ENCODE measurements around the gene CPE.

Gene CPE

GRCh38 chr4:165364452-165365080, 14.2 kb upstream of the CPE start:
- Histone ChIP-seq H3K4me1 (ENCODE audit: control extremely low read depth in 1 of 4, control insufficient read depth in 4 of 4, insufficient read depth in 4 of 4, low read length in 3 of 4) (no peaks in the 10 kb centered on the region), H3K9me3 (ENCODE audit: control extremely low read depth in 1 of 5, control insufficient read depth in 4 of 5, insufficient read depth in 2 of 5, low read depth in 1 of 5, low read length in 4 of 5) (no peaks in the 10 kb centered on the region), H3K27me3 (replicated peaks in 2 of 5; ENCODE audit: control insufficient read depth in 4 of 5, insufficient read depth in 5 of 5, low read length in 4 of 5) (no peaks in the 10 kb centered on the region), H3K27ac (ENCODE audit: insufficient read depth in 1 of 2, low read depth in 1 of 2, low read length in 2 of 2, poor library complexity in 1 of 2, severe bottlenecking in 2 of 2) (no peak overlapping the region), H3K4me3 (ENCODE audit: control insufficient read depth in 1 of 7, extremely low read depth in 1 of 7, insufficient read depth in 4 of 7, low read depth in 2 of 7, low read length in 6 of 7) (no peak overlapping the region), H3K36me3 (ENCODE audit: control insufficient read depth in 4 of 4, insufficient read depth in 4 of 4, low read length in 3 of 4) (no peaks in the 10 kb centered on the region)
- ChIA-PET CTCF (no interaction called here), POLR2A (no interaction called here)
- DNase-seq: no peak
- 93% methylated on average over 2 of the region's 2 CpGs for WGBS (ENCODE audit: insufficient coverage)

- Histone ChIP-seq H3K4me1 (ENCODE audit: control extremely low read depth in 1 of 4, control insufficient read depth in 4 of 4, insufficient read depth in 4 of 4, low read length in 3 of 4) (no peaks in the 10 kb centered on the region), H3K9me3 (ENCODE audit: control extremely low read depth in 1 of 5, control insufficient read depth in 4 of 5, insufficient read depth in 2 of 5, low read depth in 1 of 5, low read length in 4 of 5) (no peaks in the 10 kb centered on the region), H3K4me3 (ENCODE audit: control insufficient read depth in 1 of 7, extremely low read depth in 1 of 7, insufficient read depth in 4 of 7, low read depth in 2 of 7, low read length in 6 of 7) (no peak overlapping the region), H3K27ac (ENCODE audit: insufficient read depth in 1 of 2, low read depth in 1 of 2, low read length in 2 of 2, poor library complexity in 1 of 2, severe bottlenecking in 2 of 2) (no peak overlapping the region), H3K36me3 (ENCODE audit: control insufficient read depth in 4 of 4, insufficient read depth in 4 of 4, low read length in 3 of 4) (no peaks in the 10 kb centered on the region), H3K27me3 (replicated peaks in 2 of 5; ENCODE audit: control insufficient read depth in 4 of 5, insufficient read depth in 5 of 5, low read length in 4 of 5) (no peaks in the 10 kb centered on the region)
- no peak for DNase-seq
- no CpG with 5 or more reads among the region's 4 CpGs for WGBS (ENCODE audit: insufficient coverage)
- ChIA-PET POLR2A (no interaction called here), CTCF (no interaction called here)
Observed at GRCh38 chr4:165367040-165367439, 11.8 kb upstream of the CPE start.

DNA sequence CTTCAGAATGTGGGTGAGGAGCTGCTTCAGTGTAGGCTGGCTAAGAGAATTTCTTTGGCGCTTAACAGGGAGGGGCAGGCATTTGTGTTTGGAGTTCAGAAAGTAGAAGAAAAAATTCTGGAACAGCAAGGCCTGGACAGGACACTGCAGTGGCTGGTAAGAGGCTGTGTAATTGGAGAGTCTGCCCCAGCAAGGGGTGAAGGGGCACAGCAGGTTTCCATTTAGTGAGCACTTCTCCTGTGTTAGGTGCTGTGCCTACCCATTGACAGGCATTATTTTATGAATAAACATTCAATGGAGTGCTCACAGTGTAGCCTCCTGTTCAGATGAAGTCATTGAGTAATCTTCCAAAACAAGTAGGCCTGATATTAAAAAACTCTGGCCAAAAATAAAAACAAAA, 10.7 kb upstream of the CPE start:
- H3K4me1 ChIP-seq (ENCODE audit: control extremely low read depth in 1 of 4, control insufficient read depth in 4 of 4, insufficient read depth in 4 of 4, low read length in 3 of 4): no peaks in the 10 kb centered on the region

DNA sequence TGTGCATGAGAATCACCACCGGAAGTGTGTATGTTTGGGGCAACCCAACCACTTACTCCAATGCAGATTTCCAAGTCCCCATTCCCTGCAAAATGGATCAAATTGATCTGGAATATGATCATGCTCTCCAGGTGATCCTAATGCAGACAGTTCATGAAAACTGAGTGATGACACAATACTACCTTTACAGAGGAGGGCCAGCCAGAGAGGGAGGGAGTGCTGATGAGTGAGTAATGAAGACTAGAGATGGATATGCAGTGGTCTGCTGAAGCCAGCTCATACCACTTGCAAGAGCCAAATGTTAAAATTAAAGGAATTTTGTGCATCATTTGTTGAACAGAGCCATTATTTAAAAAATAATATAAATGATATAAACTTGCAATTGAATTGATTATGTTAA, 10.2 kb upstream of the CPE start:
- no peak for DNase-seq
- Histone ChIP-seq H3K36me3 (ENCODE audit: control insufficient read depth in 4 of 4, insufficient read depth in 4 of 4, low read length in 3 of 4) (no peaks in the 10 kb centered on the region), H3K27ac (ENCODE audit: insufficient read depth in 1 of 2, low read depth in 1 of 2, low read length in 2 of 2, poor library complexity in 1 of 2, severe bottlenecking in 2 of 2) (no peak overlapping the region), H3K27me3 (replicated peaks in 2 of 5; ENCODE audit: control insufficient read depth in 4 of 5, insufficient read depth in 5 of 5, low read length in 4 of 5) (no peaks in the 10 kb centered on the region), H3K4me1 (ENCODE audit: control extremely low read depth in 1 of 4, control insufficient read depth in 4 of 4, insufficient read depth in 4 of 4, low read length in 3 of 4) (no peaks in the 10 kb centered on the region), H3K9me3 (ENCODE audit: control extremely low read depth in 1 of 5, control insufficient read depth in 4 of 5, insufficient read depth in 2 of 5, low read depth in 1 of 5, low read length in 4 of 5) (no peaks in the 10 kb centered on the region), H3K4me3 (ENCODE audit: control insufficient read depth in 1 of 7, extremely low read depth in 1 of 7, insufficient read depth in 4 of 7, low read depth in 2 of 7, low read length in 6 of 7) (no peak overlapping the region)
- POLR2A ChIA-PET: no interaction called here
- 82% methylated on average over 1 of the region's 1 CpG for WGBS (ENCODE audit: insufficient coverage)
- CTCF ChIA-PET: no interaction called here

More for the DNA sequence above, 10.7 kb upstream of the CPE start:
- ChIA-PET POLR2A (no interaction called here), CTCF (no interaction called here)
- H3K36me3 ChIP-seq (ENCODE audit: control insufficient read depth in 4 of 4, insufficient read depth in 4 of 4, low read length in 3 of 4): no peaks in the 10 kb centered on the region
- no peaks in the 10 kb centered on the region for H3K27me3 ChIP-seq (replicated peaks in 2 of 5; ENCODE audit: control insufficient read depth in 4 of 5, insufficient read depth in 5 of 5, low read length in 4 of 5)
- no peak overlapping the region for H3K4me3 ChIP-seq (ENCODE audit: control insufficient read depth in 1 of 7, extremely low read depth in 1 of 7, insufficient read depth in 4 of 7, low read depth in 2 of 7, low read length in 6 of 7)
- no peak for DNase-seq
- no peaks in the 10 kb centered on the region for H3K9me3 ChIP-seq (ENCODE audit: control extremely low read depth in 1 of 5, control insufficient read depth in 4 of 5, insufficient read depth in 2 of 5, low read depth in 1 of 5, low read length in 4 of 5)
- H3K27ac ChIP-seq (ENCODE audit: insufficient read depth in 1 of 2, low read depth in 1 of 2, low read length in 2 of 2, poor library complexity in 1 of 2, severe bottlenecking in 2 of 2): no peak overlapping the region
- 100% methylated on average over 1 of the region's 1 CpG for WGBS (ENCODE audit: insufficient coverage)

DNA sequence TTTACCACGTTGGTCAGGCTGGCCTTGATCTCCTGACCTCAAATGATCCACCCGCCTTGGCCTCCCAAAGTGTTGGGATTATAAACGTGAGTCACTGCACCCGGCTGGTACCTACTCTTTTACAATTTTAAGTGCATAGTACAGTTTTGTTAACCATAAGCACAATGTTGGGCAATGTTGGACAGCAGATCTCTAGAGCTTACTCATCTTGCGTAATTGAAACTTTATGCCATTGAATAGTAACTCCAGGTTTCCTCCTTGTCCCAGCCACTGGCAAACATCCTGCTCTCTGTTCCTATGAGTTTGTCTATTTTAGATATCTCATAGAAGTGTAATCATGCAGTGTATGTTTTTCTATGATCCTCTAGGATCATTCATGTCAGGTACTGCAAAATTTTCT, 9.3 kb upstream of the CPE start:
- H3K4me3 ChIP-seq (ENCODE audit: control insufficient read depth in 1 of 7, extremely low read depth in 1 of 7, insufficient read depth in 4 of 7, low read depth in 2 of 7, low read length in 6 of 7): no peak overlapping the region
- H3K27ac ChIP-seq (ENCODE audit: insufficient read depth in 1 of 2, low read depth in 1 of 2, low read length in 2 of 2, poor library complexity in 1 of 2, severe bottlenecking in 2 of 2): no peak overlapping the region
- no peaks in the 10 kb centered on the region for H3K9me3 ChIP-seq (ENCODE audit: control extremely low read depth in 1 of 5, control insufficient read depth in 4 of 5, insufficient read depth in 2 of 5, low read depth in 1 of 5, low read length in 4 of 5)
- H3K27me3 ChIP-seq (replicated peaks in 2 of 5; ENCODE audit: control insufficient read depth in 4 of 5, insufficient read depth in 5 of 5, low read length in 4 of 5): no peaks in the 10 kb centered on the region
- CTCF ChIA-PET: interaction anchor here (1.5 kb wide), 1 partner anchor 10 kb away, joined by 4 read pairs; no protein-coding TSS in a partner anchor
- WGBS (ENCODE audit: insufficient coverage): 96% methylated on average over 3 of the region's 5 CpGs
- H3K4me1 ChIP-seq (ENCODE audit: control extremely low read depth in 1 of 4, control insufficient read depth in 4 of 4, insufficient read depth in 4 of 4, low read length in 3 of 4): no peaks in the 10 kb centered on the region
- no peak for DNase-seq
- POLR2A ChIA-PET: no interaction called here
- H3K36me3 ChIP-seq (ENCODE audit: control insufficient read depth in 4 of 4, insufficient read depth in 4 of 4, low read length in 3 of 4): no peaks in the 10 kb centered on the region

- no CpG with 5 or more reads among the region's 1 CpG for WGBS (ENCODE audit: insufficient coverage)
Observed at GRCh38 chr4:165370530-165370929, 8.3 kb upstream of the CPE start.

DNA sequence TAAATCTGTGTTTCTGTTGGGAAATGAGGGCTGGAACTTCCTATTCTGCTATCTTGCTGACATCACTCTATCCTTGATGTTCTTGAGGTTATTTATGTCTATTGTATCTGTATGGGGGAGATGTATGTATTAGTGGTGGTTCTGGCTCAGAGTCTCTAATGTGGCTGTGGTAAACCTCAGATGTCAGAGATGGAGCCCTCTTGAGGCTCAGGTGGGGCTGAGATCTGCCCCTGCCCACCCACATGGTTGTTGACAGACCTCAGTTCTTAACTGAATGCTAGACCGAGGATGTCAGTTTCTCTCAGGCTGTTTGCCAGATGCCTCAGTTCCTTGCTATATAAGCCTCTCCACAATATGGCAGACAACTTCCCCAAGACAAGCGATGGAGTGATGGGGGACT, 3.3 kb upstream of the CPE start:
- Histone ChIP-seq H3K4me1 (ENCODE audit: control extremely low read depth in 1 of 4, control insufficient read depth in 4 of 4, insufficient read depth in 4 of 4, low read length in 3 of 4) (peaks cover 0 to 9% (median 8%) of the 10 kb centered on the region in 4 experiments), H3K27ac (ENCODE audit: insufficient read depth in 1 of 2, low read depth in 1 of 2, low read length in 2 of 2, poor library complexity in 1 of 2, severe bottlenecking in 2 of 2) (no peak overlapping the region), H3K36me3 (ENCODE audit: control insufficient read depth in 4 of 4, insufficient read depth in 4 of 4, low read length in 3 of 4) (no peaks in the 10 kb centered on the region), H3K27me3 (replicated peaks in 2 of 5; ENCODE audit: control insufficient read depth in 4 of 5, insufficient read depth in 5 of 5, low read length in 4 of 5) (peaks cover 2 to 26% (median 17%) of the 10 kb centered on the region in 5 experiments), H3K4me3 (ENCODE audit: control insufficient read depth in 1 of 7, extremely low read depth in 1 of 7, insufficient read depth in 4 of 7, low read depth in 2 of 7, low read length in 6 of 7) (no peak overlapping the region), H3K9me3 (ENCODE audit: control extremely low read depth in 1 of 5, control insufficient read depth in 4 of 5, insufficient read depth in 2 of 5, low read depth in 1 of 5, low read length in 4 of 5) (no peaks in the 10 kb centered on the region)
- WGBS (ENCODE audit: insufficient coverage): 80% methylated on average over 1 of the region's 2 CpGs
- DNase-seq: no peak
- POLR2A ChIA-PET: no interaction called here
- CTCF ChIA-PET: no interaction called here

More at GRCh38 chr4:165370530-165370929, 8.3 kb upstream of the CPE start:
- Histone ChIP-seq H3K9me3 (ENCODE audit: control extremely low read depth in 1 of 5, control insufficient read depth in 4 of 5, insufficient read depth in 2 of 5, low read depth in 1 of 5, low read length in 4 of 5) (no peaks in the 10 kb centered on the region), H3K4me1 (ENCODE audit: control extremely low read depth in 1 of 4, control insufficient read depth in 4 of 4, insufficient read depth in 4 of 4, low read length in 3 of 4) (no peaks in the 10 kb centered on the region), H3K4me3 (ENCODE audit: control insufficient read depth in 1 of 7, extremely low read depth in 1 of 7, insufficient read depth in 4 of 7, low read depth in 2 of 7, low read length in 6 of 7) (no peak overlapping the region), H3K27ac (ENCODE audit: insufficient read depth in 1 of 2, low read depth in 1 of 2, low read length in 2 of 2, poor library complexity in 1 of 2, severe bottlenecking in 2 of 2) (no peak overlapping the region), H3K36me3 (ENCODE audit: control insufficient read depth in 4 of 4, insufficient read depth in 4 of 4, low read length in 3 of 4) (no peaks in the 10 kb centered on the region), H3K27me3 (replicated peaks in 2 of 5; ENCODE audit: control insufficient read depth in 4 of 5, insufficient read depth in 5 of 5, low read length in 4 of 5) (no peaks in the 10 kb centered on the region)
- ChIA-PET CTCF (interaction anchor here (1.5 kb wide), 1 partner anchor 11 kb away, joined by 4 read pairs; no protein-coding TSS in a partner anchor), POLR2A (no interaction called here)
- DNase-seq: no peak
